ENCODE measurements around the gene ZSCAN29. TPM values are rescaled to one million over a fixed set of nuclear protein-coding genes. Genes with fewer than 3 reads are reported as not detected.

ZSCAN29 gene
- 26.2 and 36.4 TPM in 2 replicates for total RNA-seq

GRCh38 chr15:43370975-43371974, at the start of gene ZSCAN29, which contains the start of gene TUBGCP4:
TSS of gene ZSCAN29 (minus strand) at chr15:43371043. CDS start at chr15:43369913, 1,130 bp downstream.
TSS of gene TUBGCP4 (plus strand) at chr15:43371101. CDS start at chr15:43371355, 254 bp downstream.

GRCh38 chr15:43329960-43330779, 40.7 kb downstream of the ZSCAN29 start, which contains the start of gene LCMT2:
TSS of gene LCMT2 (minus strand) at chr15:43330573. CDS start at chr15:43330489, 84 bp downstream.

Other genes with a start within 250 kb of the ZSCAN29 start
- 13.1 and 20.9 TPM in 2 replicates for gene TMEM62, start 237.5 kb downstream of the ZSCAN29 start, total RNA-seq
- 77.4 and 124 TPM in 2 replicates for gene CCNDBP1, start 185.6 kb downstream of the ZSCAN29 start, total RNA-seq
- gene EPB42, start 150.0 kb downstream of the ZSCAN29 start, total RNA-seq: not detected in 2 replicates
- not detected in 2 replicates for gene TGM5, start 104.1 kb downstream of the ZSCAN29 start, total RNA-seq
- not detected in 2 replicates for gene TGM7, start 68.8 kb downstream of the ZSCAN29 start, total RNA-seq
- gene LCMT2, start 40.5 kb downstream of the ZSCAN29 start, total RNA-seq: 7.4 and 8.7 TPM in 2 replicates
- gene TUBGCP4, start 58 bp upstream of the ZSCAN29 start, total RNA-seq: 10.9 and 14.7 TPM in 2 replicates
- 97.1 and 101 TPM in 2 replicates for gene TP53BP1, start 122.1 kb upstream of the ZSCAN29 start, total RNA-seq
- 150 and 180 TPM in 2 replicates for gene MAP1A, start 146.6 kb upstream of the ZSCAN29 start, total RNA-seq
- 21.1 and 25.8 TPM in 2 replicates for gene PPIP5K1, start 219.2 kb upstream of the ZSCAN29 start, total RNA-seq
- gene CKMT1B, start 223.0 kb upstream of the ZSCAN29 start, total RNA-seq: not detected in 2 replicates
- gene STRC, start 247.8 kb upstream of the ZSCAN29 start, total RNA-seq: 0.17 TPM in 1 of 2 replicates, not detected in the other